ENCODE data around the gene PPFIBP2.

The PPFIBP2 gene

GRCh38 chr11:7513234-7514098 lies at the start of gene PPFIBP2:
PPFIBP2 (plus strand) TSS chr11:7513999; CDS start chr11:7549476, 35,477 bp downstream.
- peak; percentile 61 to 76 (median 71) for DNase-seq (ENCODE audit: low read depth in 2 of 3, low spot score in 1 of 3)

DNA sequence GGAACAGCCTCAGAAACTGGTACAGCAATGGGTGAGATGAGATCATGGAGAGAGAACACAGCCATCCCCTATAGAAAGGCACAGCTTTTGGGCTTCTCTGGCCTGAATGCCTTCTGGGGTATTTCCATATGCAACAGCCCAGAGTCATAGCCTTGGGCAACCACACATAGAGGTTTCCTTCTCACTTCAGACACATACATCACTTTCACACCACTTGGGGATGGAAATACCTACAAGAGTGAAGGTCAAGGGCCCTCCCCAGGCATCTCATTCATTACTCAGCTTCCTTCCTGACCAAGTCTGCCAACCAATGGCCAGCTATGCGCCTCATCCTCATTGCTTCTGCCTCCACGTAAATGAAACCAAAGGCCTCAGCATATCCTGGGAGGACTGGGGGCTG lies 46.1 kb upstream of the PPFIBP2 start:
- DNase-seq (ENCODE audit: low read depth in 2 of 3, low spot score in 1 of 3), result no peak

DNA sequence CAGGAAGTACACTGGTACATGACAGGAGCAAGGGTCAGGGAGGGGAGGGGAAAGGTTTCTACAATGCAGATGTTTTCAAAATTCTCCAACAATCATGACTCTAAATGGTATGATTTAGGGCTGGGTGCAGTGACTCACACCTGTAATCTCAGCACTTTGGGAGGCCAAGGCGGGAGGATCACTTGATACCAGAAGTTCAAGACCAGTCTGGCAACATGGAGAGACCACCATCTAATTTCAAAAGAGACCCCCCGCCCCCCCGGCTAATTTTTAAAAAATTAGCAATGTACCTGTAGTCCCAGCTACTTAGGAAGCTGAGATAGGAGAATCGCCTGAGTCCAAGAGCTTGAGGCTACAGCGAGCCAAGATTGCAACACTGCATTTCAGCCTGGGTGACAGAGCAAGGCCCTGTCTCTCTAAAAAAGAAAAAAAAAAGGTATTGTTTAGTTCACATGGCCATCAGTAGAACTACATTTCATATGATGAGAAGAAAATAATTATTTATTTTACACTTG lies 44.4 kb upstream of the PPFIBP2 start:
- DNase-seq (ENCODE audit: low read depth in 2 of 3, low spot score in 1 of 3), result no peak

- no peak for DNase-seq (ENCODE audit: low read depth in 2 of 3, low spot score in 1 of 3)
Observed at GRCh38 chr11:7471071-7471470, 42.7 kb upstream of the PPFIBP2 start.

DNA sequence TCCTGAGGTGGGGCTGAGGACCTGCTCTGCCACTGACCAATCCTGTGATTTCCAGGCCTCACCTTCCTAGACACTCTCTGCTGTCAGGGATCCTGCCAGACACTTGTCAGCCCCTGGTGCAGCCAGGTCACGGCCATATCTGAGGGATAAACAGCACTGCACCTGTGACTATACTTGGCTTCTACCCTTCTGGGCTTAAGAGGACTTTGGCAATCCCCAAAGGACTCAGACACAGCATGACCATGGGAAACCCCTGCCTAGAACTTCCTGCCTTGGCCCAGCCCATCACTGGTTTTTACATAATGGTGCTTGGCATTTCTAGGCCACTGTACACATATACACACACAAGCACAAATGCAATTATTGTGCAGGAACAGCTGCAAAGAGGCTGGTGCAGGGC lies 40.1 kb upstream of the PPFIBP2 start:
- no peak for DNase-seq (ENCODE audit: low read depth in 2 of 3, low spot score in 1 of 3)

DNA sequence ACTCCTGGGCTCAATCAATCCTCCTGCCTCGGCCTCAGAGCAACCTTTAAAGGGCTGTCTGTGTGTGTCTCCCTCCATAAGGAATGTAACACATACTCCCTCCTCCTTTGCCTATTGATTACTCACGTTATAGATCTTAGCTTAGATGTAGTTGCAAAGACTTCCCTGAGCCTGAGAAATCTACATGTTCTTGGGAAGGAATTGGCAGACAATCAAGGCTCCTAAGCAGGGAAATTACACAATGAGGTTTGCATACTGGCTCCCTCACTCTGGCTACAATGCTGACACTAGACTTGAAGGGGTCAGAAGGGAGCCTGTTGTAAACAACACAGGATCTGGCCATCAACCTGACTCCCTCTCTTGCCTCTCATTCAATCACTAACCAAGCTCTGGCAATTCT lies 33.7 kb upstream of the PPFIBP2 start:
- no peak for DNase-seq (ENCODE audit: low read depth in 2 of 3, low spot score in 1 of 3)

GRCh38 chr11:7484131-7484530 lies 29.7 kb upstream of the PPFIBP2 start:
- no peak for DNase-seq (ENCODE audit: low read depth in 2 of 3, low spot score in 1 of 3)

- DNase-seq (ENCODE audit: low read depth in 2 of 3, low spot score in 1 of 3), result no peak
Observed at GRCh38 chr11:7484645-7485044, 29.2 kb upstream of the PPFIBP2 start.

DNA sequence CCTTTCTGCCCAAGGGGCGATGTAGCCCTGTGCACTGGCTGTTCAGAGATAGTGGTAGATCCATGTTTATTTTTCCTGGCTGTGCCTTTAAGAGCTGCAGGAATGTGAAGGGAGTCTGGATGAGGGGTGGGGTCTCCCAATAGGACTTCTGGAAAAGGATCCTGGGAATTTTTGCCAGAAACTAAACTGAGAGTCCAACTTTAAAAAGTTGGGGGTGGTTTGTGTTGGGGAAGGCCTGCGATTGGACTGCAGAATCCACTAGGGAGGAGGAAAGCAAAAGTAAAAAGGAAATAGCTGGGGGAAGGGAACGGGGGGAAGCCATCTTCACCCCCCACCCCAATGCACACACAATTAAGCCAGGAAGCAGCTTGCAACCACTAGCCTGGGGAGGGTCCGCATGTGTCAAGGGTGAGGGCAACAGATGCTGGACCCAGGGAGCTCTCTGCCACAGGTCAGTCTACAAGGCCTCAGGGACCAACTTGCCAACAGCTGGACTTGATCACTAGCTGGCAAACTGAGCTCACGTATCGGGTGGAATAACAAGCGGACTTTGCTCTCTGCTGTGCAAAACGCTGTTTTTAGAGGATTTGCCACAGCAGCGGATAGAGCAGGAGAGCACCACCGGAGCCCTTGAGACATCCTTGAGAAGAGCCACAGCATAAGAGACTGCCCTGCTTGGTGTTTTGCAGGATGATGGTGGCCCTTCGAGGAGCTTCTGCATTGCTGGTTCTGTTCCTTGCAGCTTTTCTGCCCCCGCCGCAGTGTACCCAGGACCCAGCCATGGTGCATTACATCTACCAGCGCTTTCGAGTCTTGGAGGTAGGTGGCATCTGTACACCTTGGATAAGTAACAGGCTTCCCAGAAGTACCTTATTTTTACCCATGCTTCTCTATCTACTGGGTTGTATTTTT lies 28.4 kb upstream of the PPFIBP2 start, which contains the start of gene OLFML1:
TSS of gene OLFML1 (plus strand) at position 321 of the 912 bp plus-strand sequence. CDS start at position 691, 370 bp downstream.
- DNase-seq (ENCODE audit: low read depth in 2 of 3, low spot score in 1 of 3), result no peak

- DNase-seq (ENCODE audit: low read depth in 2 of 3, low spot score in 1 of 3), result no peak
Observed at GRCh38 chr11:7486098-7486780, 27.6 kb upstream of the PPFIBP2 start.

DNA sequence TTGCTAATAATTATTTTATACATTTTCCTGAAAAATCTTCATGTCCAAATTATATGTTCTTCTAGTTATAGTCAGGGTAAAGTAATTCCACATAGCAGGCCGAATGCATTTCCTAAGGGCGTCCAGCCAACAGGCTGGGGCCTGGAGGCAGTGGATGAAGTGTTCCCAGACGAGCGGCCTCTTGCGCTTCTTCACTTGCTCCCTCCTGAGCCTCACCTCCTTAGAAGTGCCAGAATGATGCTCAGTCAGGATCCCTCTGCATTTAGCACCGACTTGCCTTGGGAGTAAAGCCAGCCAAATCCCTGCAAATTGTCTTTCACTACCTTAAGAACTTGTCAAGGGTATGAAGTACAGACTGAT lies 27.0 kb upstream of the PPFIBP2 start:
- DNase-seq (ENCODE audit: low read depth in 2 of 3, low spot score in 1 of 3), result no peak

- DNase-seq (ENCODE audit: low read depth in 2 of 3, low spot score in 1 of 3), result no peak
Observed at GRCh38 chr11:7487360-7487759, 26.4 kb upstream of the PPFIBP2 start.

- DNase-seq (ENCODE audit: low read depth in 2 of 3, low spot score in 1 of 3), result no peak
Observed at GRCh38 chr11:7488681-7489080, 25.1 kb upstream of the PPFIBP2 start.

DNA sequence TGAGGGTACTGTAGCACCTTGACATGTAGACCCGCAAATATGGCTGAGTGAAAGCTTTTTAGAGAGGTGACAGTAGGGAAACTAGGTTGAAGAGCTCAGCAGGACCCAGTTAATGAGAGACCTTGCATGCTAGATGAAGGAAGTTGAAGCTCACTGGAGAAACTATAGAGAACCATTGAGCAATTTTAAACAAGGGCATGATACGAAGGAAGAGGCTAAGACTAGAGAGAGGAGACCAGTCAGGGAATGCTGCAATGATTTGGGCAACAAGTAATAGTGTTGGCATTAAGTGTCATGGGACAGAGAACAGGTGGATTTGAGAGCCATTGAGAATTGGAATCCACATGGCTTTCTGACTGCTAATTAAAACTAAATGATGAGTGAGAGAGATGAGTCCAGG lies 24.4 kb upstream of the PPFIBP2 start:
- DNase-seq (ENCODE audit: low read depth in 2 of 3, low spot score in 1 of 3), result no peak

GRCh38 chr11:7490054-7490453 lies 23.7 kb upstream of the PPFIBP2 start:
- DNase-seq (ENCODE audit: low read depth in 2 of 3, low spot score in 1 of 3), result no peak

DNA sequence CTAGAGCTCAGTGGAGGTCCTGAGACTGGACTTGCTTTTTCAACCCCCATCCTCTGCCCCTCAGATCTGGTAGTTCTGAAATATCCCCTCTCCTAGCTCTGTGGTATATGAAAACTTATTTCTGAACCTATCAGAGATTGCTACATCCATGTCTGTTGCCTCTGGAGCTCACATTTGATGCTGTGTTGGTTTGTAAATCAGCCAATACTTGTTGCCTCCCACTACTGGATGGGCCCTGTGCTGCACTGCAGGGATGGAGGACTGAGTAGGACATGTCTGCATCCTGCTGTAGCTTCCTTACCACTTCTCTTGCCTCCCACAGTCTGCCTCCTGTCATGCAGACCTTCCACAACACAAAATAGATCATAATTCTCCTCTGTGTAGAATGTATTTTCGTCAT lies 23.3 kb upstream of the PPFIBP2 start:
- DNase-seq (ENCODE audit: low read depth in 2 of 3, low spot score in 1 of 3), result no peak

DNA sequence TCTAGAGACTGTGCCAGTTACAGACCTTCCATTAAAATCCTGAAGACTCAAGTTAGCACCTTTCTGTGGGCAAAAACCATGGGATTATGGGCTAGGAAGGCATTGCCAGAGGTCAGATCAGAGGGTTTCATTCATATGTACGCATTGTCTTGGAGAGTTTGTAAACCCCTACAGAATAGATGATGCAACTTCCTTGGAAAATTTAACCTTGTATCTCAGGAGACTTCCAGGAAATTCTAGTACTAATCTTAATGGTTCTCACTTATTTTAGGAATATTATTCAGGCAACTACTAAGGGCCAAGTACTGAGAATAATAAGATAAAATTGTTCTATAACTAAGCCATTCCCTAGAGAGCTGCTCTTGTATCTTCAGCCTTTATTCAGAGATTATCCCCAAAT lies 21.5 kb upstream of the PPFIBP2 start:
- DNase-seq (ENCODE audit: low read depth in 2 of 3, low spot score in 1 of 3), result no peak

- no peak for DNase-seq (ENCODE audit: low read depth in 2 of 3, low spot score in 1 of 3)
Observed at GRCh38 chr11:7493670-7494069, 20.1 kb upstream of the PPFIBP2 start.

DNA sequence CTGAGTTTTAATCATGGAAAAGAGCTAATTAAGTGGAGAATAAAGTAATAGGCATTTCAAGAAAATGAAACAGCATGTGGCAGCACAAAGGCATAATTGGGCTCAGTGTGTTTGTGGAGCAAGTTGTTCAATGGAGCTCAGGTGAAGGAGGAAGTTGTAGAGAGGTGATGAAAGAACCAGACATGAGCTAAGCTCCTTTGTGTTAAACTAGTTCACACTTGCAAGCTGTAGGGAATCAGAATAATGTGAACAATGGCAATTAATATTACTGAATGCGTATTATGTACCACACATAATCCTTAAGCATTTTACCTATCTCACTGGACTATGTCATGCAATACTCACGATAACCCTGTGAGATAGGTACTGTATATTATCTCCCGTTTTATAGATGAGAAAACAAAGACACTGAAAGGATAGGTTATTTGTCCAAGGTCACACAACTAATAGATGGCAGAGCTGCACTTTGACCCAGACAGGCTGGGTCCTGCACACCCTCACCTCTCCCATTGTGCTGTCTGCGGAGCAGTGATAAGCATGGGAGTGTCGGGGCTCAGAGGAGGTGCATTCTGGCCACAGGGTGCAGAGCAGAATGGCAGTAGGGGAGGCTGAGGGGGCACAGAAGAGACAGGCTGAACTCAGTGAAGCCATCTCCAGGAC lies 19.6 kb upstream of the PPFIBP2 start:
- DNase-seq (ENCODE audit: low read depth in 2 of 3, low spot score in 1 of 3), result no peak

DNA sequence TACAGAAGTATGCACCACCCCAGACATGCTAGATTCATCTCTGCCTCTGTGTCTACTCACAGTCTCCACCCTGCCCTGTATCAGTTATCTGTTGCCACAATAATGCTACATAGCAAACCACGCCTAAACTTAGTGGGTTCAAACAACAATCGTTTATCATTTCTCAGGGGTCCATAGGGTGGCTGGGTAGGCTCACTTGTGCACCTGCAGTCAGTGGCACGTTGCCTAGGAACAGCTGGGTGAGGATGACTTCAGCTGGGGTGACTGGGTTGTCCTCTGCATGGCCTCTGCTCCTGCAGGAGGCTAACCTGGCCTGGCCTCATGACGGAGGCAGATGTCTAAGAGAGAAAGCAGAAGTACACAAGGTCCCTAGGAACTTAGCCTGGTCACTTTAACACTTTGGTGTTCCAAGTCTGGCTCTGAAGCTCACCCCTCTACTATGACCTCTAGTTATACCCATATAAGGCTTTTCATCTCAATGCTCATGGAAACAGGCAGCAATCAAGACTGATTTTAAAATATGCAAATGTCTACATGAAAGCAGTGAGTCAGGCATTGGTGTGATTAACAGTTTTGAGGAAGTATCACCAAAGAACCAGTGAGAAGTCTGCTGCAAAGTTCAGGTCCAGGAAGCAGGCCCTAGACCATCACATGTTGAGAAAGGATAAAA lies 17.8 kb upstream of the PPFIBP2 start:
- DNase-seq (ENCODE audit: low read depth in 2 of 3, low spot score in 1 of 3), result no peak
